ENCODE data around the gene DOC2B. TPM values are rescaled to one million over a fixed set of nuclear protein-coding genes. Genes with fewer than 3 reads are reported as not detected.
"Not testable (repeated sequence)": the region's sequence is repeated elsewhere in the genome, so short reads cannot be mapped to it uniquely, and the experiment has no call there.

DOC2B gene
- total RNA-seq, 1 experiment from 2014 or later = 0.17 TPM

GRCh38 chr17:171871-172270 is 9.6 kb downstream of the DOC2B start:
- no peak for DNase-seq (ENCODE audit: low spot score)
- POLR2A ChIA-PET (ENCODE audit: low non-redundant PET) = no interaction called here
- intact Hi-C loops (cut with micrococcal nuclease; ENCODE audit: unreplicated experiment) = no loop called here
- no peak overlapping the region for H3K27ac ChIP-seq (ENCODE audit: low read depth, low read length, poor library complexity, severe bottlenecking)
- CTCF ChIA-PET = no interaction called here
- H3K27me3 ChIP-seq (replicated peaks; ENCODE audit: insufficient read depth, low read depth, low read length, poor library complexity) = no peaks in the 10 kb centered on the region
- H3K4me1 ChIP-seq (ENCODE audit: insufficient read depth, low read length, poor library complexity, severe bottlenecking) = no peaks in the 10 kb centered on the region
- no TSS peak for BruUV-seq (replicated peaks)
- no peaks in the 10 kb centered on the region for H3K36me3 ChIP-seq (ENCODE audit: insufficient read depth, low read length, poor library complexity, severe bottlenecking)
- no peak for TF ChIP-seq EZH2 (IDR thresholded peaks at IDR 0.05; ENCODE audit: borderline replicate concordance, low read depth, low read length, poor library complexity, severe bottlenecking)
- no peak for TF ChIP-seq CTCF (conservative IDR thresholded peaks at IDR 0.05; ENCODE audit: low read depth, low read length)
- H3K9me3 ChIP-seq (ENCODE audit: low read depth, low read length, poor library complexity, severe bottlenecking) = no peaks in the 10 kb centered on the region
- no peak overlapping the region for H3K4me3 ChIP-seq (ENCODE audit: low read depth, low read length, poor library complexity, severe bottlenecking)

GRCh38 chr17:170130-170670 is 11.2 kb downstream of the DOC2B start:
- Histone ChIP-seq H3K36me3 (ENCODE audit: insufficient read depth, low read length, poor library complexity, severe bottlenecking) (no peaks in the 10 kb centered on the region), H3K4me1 (ENCODE audit: insufficient read depth, low read length, poor library complexity, severe bottlenecking) (no peaks in the 10 kb centered on the region), H3K9me3 (ENCODE audit: low read depth, low read length, poor library complexity, severe bottlenecking) (no peaks in the 10 kb centered on the region), H3K27me3 (replicated peaks; ENCODE audit: insufficient read depth, low read depth, low read length, poor library complexity) (no peaks in the 10 kb centered on the region), H3K4me3 (ENCODE audit: low read depth, low read length, poor library complexity, severe bottlenecking) (no peak overlapping the region), H3K27ac (ENCODE audit: low read depth, low read length, poor library complexity, severe bottlenecking) (no peak overlapping the region)
- intact Hi-C loops (cut with micrococcal nuclease; ENCODE audit: unreplicated experiment) = no loop called here
- no peak for DNase-seq (ENCODE audit: low spot score)
- ChIA-PET CTCF (no interaction called here), POLR2A (ENCODE audit: low non-redundant PET) (no interaction called here)
- TF ChIP-seq EZH2 (IDR thresholded peaks at IDR 0.05; ENCODE audit: borderline replicate concordance, low read depth, low read length, poor library complexity, severe bottlenecking) (no peak), CTCF (conservative IDR thresholded peaks at IDR 0.05; ENCODE audit: low read depth, low read length) (no peak)
- no TSS peak for BruUV-seq (replicated peaks)

GRCh38 chr17:168614-169013 is 12.8 kb downstream of the DOC2B start:
- H3K4me3 ChIP-seq (ENCODE audit: low read depth, low read length, poor library complexity, severe bottlenecking); H3K27me3 ChIP-seq (replicated peaks; ENCODE audit: insufficient read depth, low read depth, low read length, poor library complexity); DNase-seq (ENCODE audit: low spot score); H3K36me3 ChIP-seq (ENCODE audit: insufficient read depth, low read length, poor library complexity, severe bottlenecking); BruUV-seq (replicated peaks); CTCF ChIA-PET; H3K27ac ChIP-seq (ENCODE audit: low read depth, low read length, poor library complexity, severe bottlenecking); H3K9me3 ChIP-seq (ENCODE audit: low read depth, low read length, poor library complexity, severe bottlenecking); intact Hi-C loops (cut with micrococcal nuclease; ENCODE audit: unreplicated experiment); H3K4me1 ChIP-seq (ENCODE audit: insufficient read depth, low read length, poor library complexity, severe bottlenecking); POLR2A ChIA-PET (ENCODE audit: low non-redundant PET): not testable (repeated sequence)

DNA sequence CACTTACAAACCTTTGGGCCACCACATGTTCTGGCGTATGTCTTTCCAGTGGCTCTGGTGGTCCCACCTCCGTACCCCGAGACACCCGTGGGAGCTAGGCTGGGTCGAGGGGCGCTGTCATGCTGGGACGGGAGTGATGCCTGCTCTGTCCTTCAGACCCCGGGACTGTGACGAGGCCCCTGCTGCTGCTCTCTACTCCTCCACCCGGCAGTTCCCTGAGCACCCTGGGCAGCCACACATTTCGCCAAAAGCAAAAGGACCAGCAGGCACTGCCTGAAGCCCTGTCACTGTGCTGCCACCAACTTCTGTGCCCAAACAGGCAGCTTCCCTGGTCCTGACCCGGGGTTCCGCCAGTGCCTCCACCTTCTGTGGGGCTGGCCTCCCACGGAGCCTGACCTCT is 15.5 kb downstream of the DOC2B start:
- no peaks in the 10 kb centered on the region for H3K4me1 ChIP-seq (ENCODE audit: insufficient read depth, low read length, poor library complexity, severe bottlenecking)
- POLR2A ChIA-PET (ENCODE audit: low non-redundant PET) = no interaction called here
- no TSS peak for BruUV-seq (replicated peaks)
- no peak for DNase-seq (ENCODE audit: low spot score)
- H3K27ac ChIP-seq (ENCODE audit: low read depth, low read length, poor library complexity, severe bottlenecking) = no peak overlapping the region
- H3K9me3 ChIP-seq (ENCODE audit: low read depth, low read length, poor library complexity, severe bottlenecking) = no peaks in the 10 kb centered on the region
- no peak overlapping the region for H3K4me3 ChIP-seq (ENCODE audit: low read depth, low read length, poor library complexity, severe bottlenecking)
- CTCF ChIA-PET = no interaction called here
- H3K36me3 ChIP-seq (ENCODE audit: insufficient read depth, low read length, poor library complexity, severe bottlenecking) = no peaks in the 10 kb centered on the region
- H3K27me3 ChIP-seq (replicated peaks; ENCODE audit: insufficient read depth, low read depth, low read length, poor library complexity) = no peaks in the 10 kb centered on the region
- intact Hi-C loops (cut with micrococcal nuclease; ENCODE audit: unreplicated experiment) = no loop called here
- no peak for TF ChIP-seq CTCF (conservative IDR thresholded peaks at IDR 0.05; ENCODE audit: low read depth, low read length)
- TF ChIP-seq EZH2 (IDR thresholded peaks at IDR 0.05; ENCODE audit: borderline replicate concordance, low read depth, low read length, poor library complexity, severe bottlenecking) = no peak
